K562 (cell line): ENCODE measurements around the gene SUMO3. TPM values are rescaled to one million over a fixed set of nuclear protein-coding genes. Genes with fewer than 3 reads are reported as not detected.

Experiments
- ATAC-seq: fragments of 200-7000 bp; cut with Tn5 transposase; 3 replicates; pipeline ENCODE4 v1.9.1; 2020; ENCODE audit warnings: moderate library complexity
- BruUV-seq: library from RNA; stranded (reverse); fragments of 400-500 nt; replicated peaks from 2 replicates; lab custom pipeline; 2021; lab: Mats Ljungman, UMichigan
- CTCF ChIA-PET: fragments of 300-600 bp; formaldehyde crosslinking; extraction: SDS; loops from one replicate; lab custom pipeline; 2021; ENCODE audit warnings: low intra/inter-chr PET ratio; lab: Yijun Ruan, JAX
- POLR2A ChIA-PET: fragments of 300-600, 350-650 bp; sonication (Branson Sonifier 250); formaldehyde crosslinking; extraction: SDS; loops from one replicate; lab custom pipeline; 2021; ENCODE audit warnings: antibody characterized with exemption, inconsistent platforms; lab: Yijun Ruan, JAX
- DNase-seq, 4 experiments: peaks; one replicate each; pipeline versions ENCODE4 v3.0.0 to v3.0.0-alpha.2; 2011 to 2018; ENCODE audit warnings: low spot score in 3 of 4, mixed read lengths in 3 of 4; ENCODE audit errors: extremely low read depth in 1 of 4
- FAIRE-seq: peaks from 2 replicates; lab custom pipeline; 2011; peaks lifted over from hg19 to GRCh38; lab: Jason Lieb, UNC
- H2AFZ ChIP-seq: 2 replicates; pipeline ENCODE4 v1.6.0; 2011; ENCODE audit warnings: low read depth, low read length, control low read depth, inconsistent platforms
- H3K27ac ChIP-seq: fragments of 200-600 bp; 3 replicates; pipeline ENCODE4 v1.8.0; 2011; ENCODE audit warnings: low read depth, mild to moderate bottlenecking, control low read depth, inconsistent platforms, low read length, moderate library complexity, mixed read lengths; ENCODE audit errors: extremely low read depth
- H3K27me3 ChIP-seq, 2 experiments: fragments of 300-600 bp in 1 of 2; 2 replicates in 1 of 2; 3 replicates in 1 of 2; pipeline versions ENCODE4 v1.6.0 to v1.8.0; 2011; ENCODE audit warnings: inconsistent platforms in 2 of 2, low read length in 2 of 2, mild to moderate bottlenecking in 1 of 2, mixed read lengths in 1 of 2, moderate library complexity in 1 of 2; ENCODE audit not compliant: control insufficient read depth in 2 of 2, insufficient read depth in 2 of 2
- H3K36me3 ChIP-seq: fragments of 300-600 bp; 3 replicates; pipeline ENCODE4 v1.8.0; 2011; ENCODE audit warnings: mild to moderate bottlenecking, low read length, inconsistent platforms; ENCODE audit not compliant: control insufficient read depth, insufficient read depth
- H3K4me1 ChIP-seq, 2 experiments: fragments of 200-600 bp in 1 of 2; replicated peaks in 1 of 2; 2 replicates in 1 of 2; 3 replicates in 1 of 2; pipeline versions ENCODE4 v1.5.1 to v1.8.0; 2011; ENCODE audit warnings: inconsistent platforms in 2 of 2, low read length in 2 of 2, mild to moderate bottlenecking in 1 of 2, mixed read lengths in 1 of 2, moderate library complexity in 1 of 2; ENCODE audit not compliant: control insufficient read depth in 2 of 2, insufficient read depth in 2 of 2
- H3K4me2 ChIP-seq: 2 replicates; pipeline ENCODE4 v1.6.1; 2011; ENCODE audit warnings: low read length, control low read depth, inconsistent platforms, mixed read lengths; ENCODE audit not compliant: insufficient read depth
- H3K4me3 ChIP-seq: fragments of 200-600 bp; sonication (generic), shearing (Covaris generic); 2 replicates; pipeline ENCODE4 v1.5.1; 2016; ENCODE audit warnings: control low read depth, inconsistent platforms
- H3K79me2 ChIP-seq: fragments of 200-600 bp; 3 replicates; pipeline ENCODE4 v1.8.0; 2011; ENCODE audit warnings: low read length, inconsistent platforms; ENCODE audit not compliant: control insufficient read depth, insufficient read depth
- H3K9ac ChIP-seq, 2 experiments: 2 replicates each; pipeline versions ENCODE4 v1.6.0 to v1.6.1; 2011; ENCODE audit warnings: low read depth in 2 of 2, low read length in 2 of 2, control low read depth in 1 of 2, inconsistent platforms in 1 of 2, mild to moderate bottlenecking in 1 of 2, mixed read lengths in 1 of 2; ENCODE audit not compliant: insufficient read depth in 1 of 2
- H3K9me1 ChIP-seq: one replicate; pipeline ENCODE4 v1.6.0; 2011; ENCODE audit warnings: inconsistent platforms, mild to moderate bottlenecking, low read length, moderate library complexity; ENCODE audit not compliant: control insufficient read depth, insufficient read depth
- H3K9me3 ChIP-seq: replicated peaks from 2 replicates; pipeline ENCODE4 v1.5.1; 2011; ENCODE audit warnings: low read depth, low read length, inconsistent platforms; ENCODE audit not compliant: control insufficient read depth, insufficient read depth
- H4K20me1 ChIP-seq: replicated peaks from 2 replicates; pipeline ENCODE4 v1.6.1; 2011; ENCODE audit warnings: low read length, inconsistent platforms, mixed read lengths; ENCODE audit not compliant: control insufficient read depth, insufficient read depth
- AFF1 ChIP-seq, 2 experiments: fragments of 450-650 bp; IDR thresholded peaks; 2 replicates each; pipeline ENCODE4 v1.6.1; 2018; ENCODE audit warnings: mild to moderate bottlenecking in 2 of 2, low read depth in 1 of 2; ENCODE audit not compliant: partially characterized antibody in 2 of 2
- ARID4B ChIP-seq: sonication (generic); formaldehyde crosslinking; IDR thresholded peaks from 2 replicates; pipeline ENCODE4 v1.8.0; 2022; ENCODE audit warnings: mild to moderate bottlenecking, missing genetic modification reagents
- CHD4 ChIP-seq: fragments of 200-600 bp; sonication (generic); IDR thresholded peaks from 3 replicates; pipeline ENCODE4 v1.6.1; 2012; ENCODE audit warnings: low read depth, mild to moderate bottlenecking, mixed read lengths, low read length, inconsistent platforms; ENCODE audit not compliant: insufficient read depth, insufficient replicate concordance, poor library complexity, severe bottlenecking
- POLR2B ChIP-seq: fragments of 450-650 bp; IDR thresholded peaks from 2 replicates; pipeline ENCODE4 v1.6.1; 2018; ENCODE audit warnings: low read depth; ENCODE audit not compliant: partially characterized antibody
- SRF ChIP-seq, 2 experiments: fragments of 250-450, 450-650 bp in 1 of 2; sonication (Bioruptor Pico) in 1 of 2; sonication (generic) in 1 of 2; formaldehyde crosslinking; IDR thresholded peaks; 2 replicates each; pipeline versions ENCODE4 v1.5.0 to v1.5.1; 2020 to 2022; ENCODE audit warnings: mild to moderate bottlenecking in 1 of 2, missing genetic modification reagents in 1 of 2
- TRIM25 ChIP-seq: fragments of 450-650 bp; IDR thresholded peaks from 2 replicates; pipeline ENCODE4 v1.7.0; 2016; ENCODE audit warnings: borderline replicate concordance
- ZNF146 ChIP-seq: IDR thresholded peaks from one replicate; pipeline ENCODE4 v1.6.1; 2018; ENCODE audit warnings: missing compliant biosample characterization; ENCODE audit not compliant: unreplicated experiment
- ZNF232 ChIP-seq: sonication (generic); formaldehyde crosslinking; IDR thresholded peaks from 2 replicates; pipeline ENCODE4 v1.8.0; 2022; ENCODE audit warnings: mild to moderate bottlenecking, missing genetic modification reagents
- ZNF57 ChIP-seq: fragments of 450-650 bp; formaldehyde crosslinking; IDR thresholded peaks from 2 replicates; pipeline ENCODE4 v1.4.0; 2020; ENCODE audit warnings: mild to moderate bottlenecking, moderate library complexity
- whole genome bisulfite sequencing: fragments of 100-300 bp; shearing (Covaris generic); methylation state at CpG from one replicate; pipeline ENCODE4 v1.1.6; 2016; ENCODE audit warnings: low coverage, mixed read lengths; ENCODE audit not compliant: insufficient coverage; ENCODE audit errors: missing lambda C conversion rate; 5-methylcytosine and 5-hydroxymethylcytosine counted together
- in situ Hi-C: fragments of 300-500 bp; cut with MboI; formaldehyde crosslinking; loops from 4 replicates; pipeline ENCODE4 v1.15.0; 2018; ENCODE audit warnings: inconsistent platforms, mixed read lengths
- intact Hi-C: fragments of 100-400 bp; cut with micrococcal nuclease; formaldehyde crosslinking; loops from 2 replicates; pipeline ENCODE4 v1.14.2; 2022
- polyA plus RNA-seq, 8 experiments: library from polyadenylated mRNA; depleted of rRNA in 4 of 8; stranded (reverse) in 5 of 8; unstranded in 3 of 8; fragments of >200 nt; fragmentation: Nextera tagmentation in 2 of 8; fragmentation: Illumina TruSeq in 1 of 8; extraction: Ambion mirVana in 2 of 8; extraction: Trizol in 1 of 8; gene quantifications; 2 replicates each; pipeline versions ENCODE4 v1.2.1 to v1.2.3, GENCODE V29; 2011 to 2014; ENCODE audit warnings: inconsistent platforms in 1 of 8, missing spikeins in 1 of 8
- total RNA-seq, 7 experiments: library from RNA; depleted of rRNA in 6 of 7; stranded (reverse); fragments of >200 nt in 6 of 7; fragmentation: Illumina TruSeq in 2 of 7; extraction: Trizol in 2 of 7; gene quantifications; 2 replicates each; pipeline versions ENCODE4 v1.2.1 to v1.2.3, GENCODE V29; 2011 to 2021; ENCODE audit warnings: low replicate concordance in 1 of 7

Gene SUMO3
- total and polyA plus RNA-seq, 9 of the 15 experiments (the other 6 are each of a cell fraction or from before 2014, with no cell fraction given), result 13.9 to 143 (median 113) TPM

GRCh38 chr21:44759628-44760285, 58.1 kb downstream of the SUMO3 start:
- intact Hi-C loops (no loop called here), in situ Hi-C loops (no loop called here)
- 42% methylated on average over 21 of the region's 22 CpGs for WGBS
- Histone ChIP-seq H3K4me1 (peaks cover 2 to 41% of the 10 kb centered on the region in 2 experiments; a peak in 4 of 5 replicates), H3K4me3 (no peak overlapping the region), H2AFZ (no peak overlapping the region), H3K4me2 (no peak overlapping the region), H3K36me3 (no peaks in the 10 kb centered on the region), H3K9ac (no peak overlapping the region), H4K20me1 (0 out of 2 replicates have a peak, but pooled peaks cover 11% of the 10 kb centered on the region), H3K9me3 (no peaks in the 10 kb centered on the region), H3K27ac (no peak overlapping the region), H3K79me2 (no peaks in the 10 kb centered on the region), H3K27me3 (peaks cover 6 to 17% of the 10 kb centered on the region in 2 experiments; a peak in 1 of 5 replicates), H3K9me1 (no peaks in the 10 kb centered on the region)
- DNase-seq (no peak), ATAC-seq (no peak), FAIRE-seq (no peak)
- ChIA-PET CTCF (no interaction called here), POLR2A (interaction anchor here (0.6 to 1.1 kb wide), 2 partner anchors 17 to 254 kb away, joined by 3 read pairs; no protein-coding TSS in a partner anchor)
- BruUV-seq, result no TSS peak
- TF ChIP-seq POLR2B (no peak), ARID4B (no peak), ZNF57 (CRISPR knock-in tag) (no peak), CHD4 (no peak), ZNF146 (CRISPR knock-in tag) (no peak), ZNF232 (CRISPR knock-in tag) (no peak), SRF (CRISPR knock-in tag; IDR thresholded peaks at IDR 0.05) (no peak), TRIM25 (no peak), AFF1 (IDR thresholded peaks at IDR 0.05; ENCODE audit: low read depth in 1 of 2, partially characterized antibody in 2 of 2) (no peak)
